ENCODE results near the gene SMARCD1. TPM values are rescaled to one million over a fixed set of nuclear protein-coding genes. Genes with fewer than 3 reads are reported as not detected.

SMARCD1 gene
- total and polyA plus RNA-seq, 9 of the 15 experiments (the other 6 are each of a cell fraction or from before 2014, with no cell fraction given), result 0.86 to 91.7 (median 48.0) TPM

DNA sequence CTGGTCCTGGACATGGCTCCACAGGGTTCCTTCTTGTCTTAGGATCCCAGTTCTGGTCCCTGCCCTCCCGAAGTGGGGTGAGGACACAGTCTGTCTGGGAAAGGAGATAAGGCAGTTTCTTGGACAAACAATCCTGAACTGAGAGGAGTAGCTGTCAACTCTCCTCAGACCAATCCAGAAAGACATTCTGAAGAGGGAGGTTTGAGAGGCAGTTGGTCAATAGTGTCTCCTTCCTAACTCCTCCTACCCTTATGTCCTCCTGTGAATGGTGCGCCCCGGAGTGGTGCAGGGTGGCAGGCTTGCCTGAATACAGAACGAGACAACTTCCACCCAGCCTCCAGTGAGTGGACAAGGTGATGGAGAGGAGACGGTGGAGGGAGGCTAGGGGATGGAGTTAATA, 43.2 kb upstream of the SMARCD1 start (continued):
- peak; percentile 81 for TF ChIP-seq NCOR1 (IDR thresholded peaks at IDR 0.05)
- TF ChIP-seq TSC22D4 (tag; IDR thresholded peaks at IDR 0.05), result no peak
- no peak for TF ChIP-seq TFAM (CRISPR knock-in tag; conservative IDR thresholded peaks at IDR 0.05)
- no peak for TF ChIP-seq HLTF (IDR thresholded peaks at IDR 0.05)
- TF ChIP-seq LARP7 (IDR thresholded peaks at IDR 0.05), result no peak
- no peak; the same call in 1 of the 2 replicates for TF ChIP-seq MTA3 (IDR thresholded peaks at IDR 0.05; ENCODE audit: borderline replicate concordance)
- TF ChIP-seq YY1 (IDR thresholded peaks at IDR 0.05; ENCODE audit: borderline replicate concordance in 1 of 3, control insufficient read depth in 1 of 3, extremely low read depth in 1 of 3, insufficient read depth in 3 of 3, insufficient read length in 1 of 3, insufficient replicate concordance in 2 of 3, low read depth in 1 of 3, low read length in 2 of 3), result no peak
- TF ChIP-seq, protein P1, sequence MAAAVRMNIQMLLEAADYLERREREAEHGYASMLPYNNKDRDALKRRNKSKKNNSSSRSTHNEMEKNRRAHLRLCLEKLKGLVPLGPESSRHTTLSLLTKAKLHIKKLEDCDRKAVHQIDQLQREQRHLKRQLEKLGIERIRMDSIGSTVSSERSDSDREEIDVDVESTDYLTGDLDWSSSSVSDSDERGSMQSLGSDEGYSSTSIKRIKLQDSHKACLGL (CRISPR knock-in tag; IDR thresholded peaks at IDR 0.05; ENCODE audit: borderline replicate concordance, poor library complexity, severe bottlenecking), result no peak
- TF ChIP-seq HDAC2 (IDR thresholded peaks at IDR 0.05), result no peak; the same call in 1 of the 2 replicates
- TF ChIP-seq, protein P2, sequence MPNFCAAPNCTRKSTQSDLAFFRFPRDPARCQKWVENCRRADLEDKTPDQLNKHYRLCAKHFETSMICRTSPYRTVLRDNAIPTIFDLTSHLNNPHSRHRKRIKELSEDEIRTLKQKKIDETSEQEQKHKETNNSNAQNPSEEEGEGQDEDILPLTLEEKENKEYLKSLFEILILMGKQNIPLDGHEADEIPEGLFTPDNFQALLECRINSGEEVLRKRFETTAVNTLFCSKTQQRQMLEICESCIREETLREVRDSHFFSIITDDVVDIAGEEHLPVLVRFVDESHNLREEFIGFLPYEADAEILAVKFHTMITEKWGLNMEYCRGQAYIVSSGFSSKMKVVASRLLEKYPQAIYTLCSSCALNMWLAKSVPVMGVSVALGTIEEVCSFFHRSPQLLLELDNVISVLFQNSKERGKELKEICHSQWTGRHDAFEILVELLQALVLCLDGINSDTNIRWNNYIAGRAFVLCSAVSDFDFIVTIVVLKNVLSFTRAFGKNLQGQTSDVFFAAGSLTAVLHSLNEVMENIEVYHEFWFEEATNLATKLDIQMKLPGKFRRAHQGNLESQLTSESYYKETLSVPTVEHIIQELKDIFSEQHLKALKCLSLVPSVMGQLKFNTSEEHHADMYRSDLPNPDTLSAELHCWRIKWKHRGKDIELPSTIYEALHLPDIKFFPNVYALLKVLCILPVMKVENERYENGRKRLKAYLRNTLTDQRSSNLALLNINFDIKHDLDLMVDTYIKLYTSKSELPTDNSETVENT (CRISPR knock-in tag; IDR thresholded peaks at IDR 0.05), result no peak
- TF ChIP-seq, protein P3, sequence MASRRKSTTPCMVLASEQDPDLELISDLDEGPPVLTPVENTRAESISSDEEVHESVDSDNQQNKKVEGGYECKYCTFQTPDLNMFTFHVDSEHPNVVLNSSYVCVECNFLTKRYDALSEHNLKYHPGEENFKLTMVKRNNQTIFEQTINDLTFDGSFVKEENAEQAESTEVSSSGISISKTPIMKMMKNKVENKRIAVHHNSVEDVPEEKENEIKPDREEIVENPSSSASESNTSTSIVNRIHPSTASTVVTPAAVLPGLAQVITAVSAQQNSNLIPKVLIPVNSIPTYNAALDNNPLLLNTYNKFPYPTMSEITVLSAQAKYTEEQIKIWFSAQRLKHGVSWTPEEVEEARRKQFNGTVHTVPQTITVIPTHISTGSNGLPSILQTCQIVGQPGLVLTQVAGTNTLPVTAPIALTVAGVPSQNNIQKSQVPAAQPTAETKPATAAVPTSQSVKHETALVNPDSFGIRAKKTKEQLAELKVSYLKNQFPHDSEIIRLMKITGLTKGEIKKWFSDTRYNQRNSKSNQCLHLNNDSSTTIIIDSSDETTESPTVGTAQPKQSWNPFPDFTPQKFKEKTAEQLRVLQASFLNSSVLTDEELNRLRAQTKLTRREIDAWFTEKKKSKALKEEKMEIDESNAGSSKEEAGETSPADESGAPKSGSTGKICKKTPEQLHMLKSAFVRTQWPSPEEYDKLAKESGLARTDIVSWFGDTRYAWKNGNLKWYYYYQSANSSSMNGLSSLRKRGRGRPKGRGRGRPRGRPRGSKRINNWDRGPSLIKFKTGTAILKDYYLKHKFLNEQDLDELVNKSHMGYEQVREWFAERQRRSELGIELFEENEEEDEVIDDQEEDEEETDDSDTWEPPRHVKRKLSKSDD (conservative IDR thresholded peaks at IDR 0.05; ENCODE audit: low read length), result no peak
- TF ChIP-seq, protein P4, sequence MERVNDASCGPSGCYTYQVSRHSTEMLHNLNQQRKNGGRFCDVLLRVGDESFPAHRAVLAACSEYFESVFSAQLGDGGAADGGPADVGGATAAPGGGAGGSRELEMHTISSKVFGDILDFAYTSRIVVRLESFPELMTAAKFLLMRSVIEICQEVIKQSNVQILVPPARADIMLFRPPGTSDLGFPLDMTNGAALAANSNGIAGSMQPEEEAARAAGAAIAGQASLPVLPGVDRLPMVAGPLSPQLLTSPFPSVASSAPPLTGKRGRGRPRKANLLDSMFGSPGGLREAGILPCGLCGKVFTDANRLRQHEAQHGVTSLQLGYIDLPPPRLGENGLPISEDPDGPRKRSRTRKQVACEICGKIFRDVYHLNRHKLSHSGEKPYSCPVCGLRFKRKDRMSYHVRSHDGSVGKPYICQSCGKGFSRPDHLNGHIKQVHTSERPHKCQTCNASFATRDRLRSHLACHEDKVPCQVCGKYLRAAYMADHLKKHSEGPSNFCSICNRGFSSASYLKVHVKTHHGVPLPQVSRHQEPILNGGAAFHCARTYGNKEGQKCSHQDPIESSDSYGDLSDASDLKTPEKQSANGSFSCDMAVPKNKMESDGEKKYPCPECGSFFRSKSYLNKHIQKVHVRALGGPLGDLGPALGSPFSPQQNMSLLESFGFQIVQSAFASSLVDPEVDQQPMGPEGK (CRISPR knock-in tag; IDR thresholded peaks at IDR 0.05; ENCODE audit: borderline replicate concordance), result no peak
- no peak for TF ChIP-seq MYNN (IDR thresholded peaks at IDR 0.05)
- TF ChIP-seq MYNN (CRISPR knock-in tag; IDR thresholded peaks at IDR 0.05), result no peak
- no peak for TF ChIP-seq U2AF1 (optimal IDR thresholded peaks at IDR 0.05; ENCODE audit: low read depth, low read length)
- TF ChIP-seq ELF4 (CRISPR knock-in tag; IDR thresholded peaks at IDR 0.05), result no peak
- TF ChIP-seq ZNF766 (CRISPR knock-in tag; conservative IDR thresholded peaks at IDR 0.05), result peak; percentile 58; the same call in 1 of the 2 replicates
- no peak for TF ChIP-seq ELF1 (tag; IDR thresholded peaks at IDR 0.05)
- peak in 1 of 2 experiments; percentile 56; a peak in 1 of 4 replicates for TF ChIP-seq SRF (CRISPR knock-in tag; IDR thresholded peaks at IDR 0.05)
- TF ChIP-seq KAT2B (IDR thresholded peaks at IDR 0.05; ENCODE audit: low read depth, low read length), result no peak
- TF ChIP-seq ZNF699 (CRISPR knock-in tag; IDR thresholded peaks at IDR 0.05; ENCODE audit: insufficient replicate concordance), result no peak
- TF ChIP-seq E2F3 (CRISPR knock-in tag; IDR thresholded peaks at IDR 0.05), result no peak

Data from K562 (cell line).